IMR-90 (cell line): ENCODE data around the gene TMC7. TPM values are rescaled to one million over a fixed set of nuclear protein-coding genes. Genes with fewer than 3 reads are reported as not detected.

ENCODE experiments used
- ATAC-seq: fragments of 200-7000 bp; cut with Tn5 transposase; 2 replicates; pipeline ENCODE4 v1.9.1; 2020; ENCODE audit warnings: low read depth, mild to moderate bottlenecking, moderate library complexity
- BruUV-seq: library from RNA; stranded (reverse); fragments of 400-500 nt; replicated peaks from 2 replicates; lab custom pipeline; 2021; lab: Mats Ljungman, UMichigan
- CTCF ChIA-PET: fragments of 300-600 bp; formaldehyde crosslinking; extraction: SDS; loops from one replicate; lab custom pipeline; 2021; ENCODE audit warnings: antibody characterized with exemption; lab: Yijun Ruan, JAX
- POLR2A ChIA-PET: fragments of 300-600 bp; sonication (Branson Sonifier 250); formaldehyde crosslinking; loops from one replicate; lab custom pipeline; 2022; ENCODE audit warnings: antibody characterized with exemption; ENCODE audit not compliant: unreplicated experiment; lab: Charles Lee
- DNase-seq: peaks from one replicate; pipeline ENCODE4 v3.0.0; 2013
- H2AFZ ChIP-seq: replicated peaks from 2 replicates; pipeline ENCODE3; 2013; ENCODE audit warnings: low read length, mild to moderate bottlenecking; ENCODE audit not compliant: poor library complexity
- H2AK5ac ChIP-seq: 2 replicates; pipeline ENCODE4 v1.6.1; 2013; ENCODE audit warnings: low read depth, low read length, inconsistent platforms
- H2AK9ac ChIP-seq: replicated peaks from 2 replicates; pipeline ENCODE3; 2013; ENCODE audit warnings: mild to moderate bottlenecking, low read depth, low read length, moderate library complexity; ENCODE audit not compliant: poor library complexity
- H2BK120ac ChIP-seq: 2 replicates; pipeline ENCODE4 v1.6.1; 2013; ENCODE audit warnings: low read depth, low read length, inconsistent platforms
- H2BK15ac ChIP-seq: 3 replicates; pipeline ENCODE4 v1.6.1; 2013; ENCODE audit warnings: low read depth, low read length, inconsistent platforms
- H2BK20ac ChIP-seq: 2 replicates; pipeline ENCODE4 v1.6.1; 2013; ENCODE audit warnings: low read depth, mild to moderate bottlenecking, inconsistent platforms, low read length, moderate library complexity
- H2BK5ac ChIP-seq: 2 replicates; pipeline ENCODE4 v1.6.1; 2013; ENCODE audit warnings: mild to moderate bottlenecking, low read depth, low read length, inconsistent platforms; ENCODE audit not compliant: poor library complexity, severe bottlenecking
- H3K14ac ChIP-seq: replicated peaks from 2 replicates; pipeline ENCODE4 v1.6.1; 2013; ENCODE audit warnings: low read depth, low read length, inconsistent platforms
- H3K18ac ChIP-seq: 2 replicates; pipeline ENCODE4 v1.6.1; 2013; ENCODE audit warnings: low read depth, low read length, control low read depth
- H3K23ac ChIP-seq: 2 replicates; pipeline ENCODE4 v1.6.1; 2013; ENCODE audit warnings: low read depth, low read length, inconsistent platforms
- H3K27ac ChIP-seq: 2 replicates; pipeline ENCODE4 v1.5.1; 2013; ENCODE audit warnings: mild to moderate bottlenecking, control low read depth, low read length; ENCODE audit not compliant: insufficient read depth
- H3K27me3 ChIP-seq: 2 replicates; pipeline ENCODE4 v1.6.1; 2013; ENCODE audit warnings: low read length; ENCODE audit not compliant: control insufficient read depth, insufficient read depth
- H3K36me3 ChIP-seq: 2 replicates; pipeline ENCODE4 v1.6.1; 2013; ENCODE audit warnings: low read length, mixed read lengths; ENCODE audit not compliant: control insufficient read depth, insufficient read depth
- H3K4ac ChIP-seq: 2 replicates; pipeline ENCODE4 v1.6.1; 2013; ENCODE audit warnings: low read depth, low read length, inconsistent platforms
- H3K4me1 ChIP-seq: 2 replicates; pipeline ENCODE4 v1.6.1; 2013; ENCODE audit warnings: low read length, mixed read lengths; ENCODE audit not compliant: control insufficient read depth, insufficient read depth
- H3K4me2 ChIP-seq: 2 replicates; pipeline ENCODE4 v1.6.1; 2013; ENCODE audit warnings: low read depth, mild to moderate bottlenecking, control low read depth, low read length, moderate library complexity
- H3K4me3 ChIP-seq: 2 replicates; pipeline ENCODE4 v1.5.1; 2013; ENCODE audit warnings: low read depth, mild to moderate bottlenecking, control low read depth, low read length, moderate library complexity; ENCODE audit not compliant: insufficient read depth
- H3K56ac ChIP-seq: 2 replicates; pipeline ENCODE4 v1.6.1; 2013; ENCODE audit warnings: low read length, inconsistent platforms; ENCODE audit not compliant: insufficient read depth; ENCODE audit errors: extremely low read depth
- H3K79me1 ChIP-seq, 2 experiments: 2 replicates each; pipeline ENCODE4 v1.6.1; 2013; ENCODE audit warnings: low read length in 2 of 2, inconsistent platforms in 1 of 2, low read depth in 1 of 2
- H3K9ac ChIP-seq: 2 replicates; pipeline ENCODE4 v1.6.1; 2013; ENCODE audit warnings: low read depth, low read length, control low read depth
- H3K9me1 ChIP-seq: 2 replicates; pipeline ENCODE4 v1.6.1; 2013; ENCODE audit warnings: low read length, inconsistent platforms; ENCODE audit not compliant: insufficient read depth
- H3K9me3 ChIP-seq: 2 replicates; pipeline ENCODE4 v1.6.1; 2013; ENCODE audit warnings: low read length; ENCODE audit not compliant: control insufficient read depth, insufficient read depth
- H4K20me1 ChIP-seq: 2 replicates; pipeline ENCODE4 v1.6.1; 2013; ENCODE audit warnings: low read length, inconsistent platforms; ENCODE audit not compliant: insufficient read depth
- H4K5ac ChIP-seq: 2 replicates; pipeline ENCODE4 v1.6.1; 2013; ENCODE audit warnings: mild to moderate bottlenecking, low read depth, low read length, control low read depth
- H4K8ac ChIP-seq, 2 experiments: 2 replicates each; pipeline ENCODE4 v1.6.1; 2013; ENCODE audit warnings: low read depth in 2 of 2, low read length in 2 of 2, control low read depth in 1 of 2, inconsistent platforms in 1 of 2
- H4K91ac ChIP-seq: 2 replicates; pipeline ENCODE4 v1.6.1; 2013; ENCODE audit warnings: low read depth, low read length, inconsistent platforms; ENCODE audit not compliant: insufficient read depth
- BHLHE40 ChIP-seq: fragments of 150-350 bp; IDR thresholded peaks from 2 replicates; pipeline ENCODE4 v1.6.1; 2016; ENCODE audit warnings: mild to moderate bottlenecking, low read depth, low read length
- CEBPB ChIP-seq: IDR thresholded peaks from 2 replicates; pipeline ENCODE4 v1.6.1; 2012; ENCODE audit warnings: low read depth, low read length, improper control_type of control experiment
- CHD1 ChIP-seq: IDR thresholded peaks from 2 replicates; pipeline ENCODE4 v1.6.1; 2012; ENCODE audit warnings: low read depth, low read length, improper control_type of control experiment
- FOS ChIP-seq: fragments of 150-350 bp; IDR thresholded peaks from 2 replicates; pipeline ENCODE4 v1.6.1; 2016; ENCODE audit warnings: low read depth, low read length
- MAFK ChIP-seq: IDR thresholded peaks from 2 replicates; pipeline ENCODE4 v1.6.1; 2012; ENCODE audit warnings: low read depth, low read length, improper control_type of control experiment
- MAZ ChIP-seq: IDR thresholded peaks from 2 replicates; pipeline ENCODE4 v1.6.1; 2012; ENCODE audit warnings: low read depth, mild to moderate bottlenecking, low read length, improper control_type of control experiment, moderate library complexity, borderline replicate concordance
- MXI1 ChIP-seq: IDR thresholded peaks from 2 replicates; pipeline ENCODE4 v1.6.1; 2012; ENCODE audit warnings: low read depth, mild to moderate bottlenecking, low read length, moderate library complexity, borderline replicate concordance
- NFE2L2 ChIP-seq: fragments of 150-350 bp; IDR thresholded peaks from 2 replicates; pipeline ENCODE4 v1.6.1; 2016; ENCODE audit warnings: low read depth, mild to moderate bottlenecking, low read length
- POLR2A ChIP-seq: IDR thresholded peaks from 2 replicates; pipeline ENCODE4 v1.6.1; 2012; ENCODE audit warnings: mild to moderate bottlenecking, low read depth, low read length
- RAD21 ChIP-seq: IDR thresholded peaks from 2 replicates; pipeline ENCODE4 v1.6.1; 2012; ENCODE audit warnings: low read length, improper control_type of control experiment
- RCOR1 ChIP-seq: IDR thresholded peaks from 2 replicates; pipeline ENCODE4 v1.6.1; 2012; ENCODE audit warnings: mild to moderate bottlenecking, low read length, improper control_type of control experiment; ENCODE audit not compliant: insufficient replicate concordance
- RFX5 ChIP-seq: IDR thresholded peaks from 2 replicates; pipeline ENCODE4 v1.8.0; 2012; ENCODE audit warnings: low read depth, mild to moderate bottlenecking, low read length, moderate library complexity
- SMC3 ChIP-seq: fragments of 150-350 bp; IDR thresholded peaks from 2 replicates; pipeline ENCODE4 v1.6.1; 2016; ENCODE audit warnings: low read depth, mild to moderate bottlenecking, antibody characterized with exemption, low read length, moderate library complexity
- WGBS, 2 experiments: methylation state at CpG; one replicate each; pipeline versions ENCODE4 v1.1.5 to v1.1.7; 2013; ENCODE audit warnings: missing lambda C conversion rate in 2 of 2; ENCODE audit not compliant: insufficient read length in 1 of 2; ENCODE audit errors: extremely low coverage in 2 of 2; 5-methylcytosine and 5-hydroxymethylcytosine counted together
- dilution Hi-C: fragments of 300-500 bp; cut with HindIII; formaldehyde crosslinking; loops from one replicate; pipeline ENCODE4 v1.14.3; 2018; ENCODE audit warnings: low sequenced_read_pairs; ENCODE audit not compliant: unreplicated experiment
- in situ Hi-C: fragments of 300-500 bp; cut with MboI; formaldehyde crosslinking; loops from 3 replicates; pipeline ENCODE4 v1.14.3; 2019; ENCODE audit warnings: low sequenced_read_pairs, inconsistent platforms, mixed read lengths
- intact Hi-C: fragments of 100-400 bp; cut with micrococcal nuclease; formaldehyde crosslinking; loops from 2 replicates; pipeline ENCODE4 v1.10.0; 2022
- polyA plus RNA-seq, 3 experiments: library from polyadenylated mRNA; depleted of rRNA; stranded (reverse); fragments of >200 nt; gene quantifications; 2 replicates each; pipeline ENCODE4 v1.2.3, GENCODE V29; 2012; ENCODE audit warnings: low replicate concordance in 1 of 3
- total RNA-seq: library from RNA; depleted of rRNA; stranded (reverse); fragments of >200 nt; gene quantifications from 2 replicates; pipeline ENCODE4 v1.2.3, GENCODE V29; 2012
- TF ChIP-seq, protein P1 (sequence below): fragments of 150-350 bp; IDR thresholded peaks from 2 replicates; pipeline ENCODE4 v1.6.1; 2017; ENCODE audit warnings: mild to moderate bottlenecking, antibody characterized with exemption, low read length, low read depth
- TF ChIP-seq, protein P2 (sequence below): fragments of 150-350 bp; IDR thresholded peaks from 2 replicates; pipeline ENCODE4 v1.6.1; 2016; ENCODE audit warnings: low read depth, mild to moderate bottlenecking, low read length, moderate library complexity, borderline replicate concordance
- TF ChIP-seq, protein P3 (sequence below): conservative IDR thresholded peaks from 2 replicates; pipeline ENCODE4 v1.5.1; 2012; ENCODE audit warnings: mild to moderate bottlenecking, low read depth, low read length, improper control_type of control experiment

Gene TMC7
- total and polyA plus RNA-seq, 2 of the 4 experiments (the other 2 are of a cell fraction) = 0.27 to 0.36 TPM

GRCh38 chr16:18969855-18970240 lies 13.9 kb upstream of the TMC7 start:
- no peaks in the 10 kb centered on the region for H3K36me3 ChIP-seq
- ATAC-seq = no peak

More at GRCh38 chr16:18969855-18970240, 13.9 kb upstream of the TMC7 start:
- Histone ChIP-seq H2BK120ac (no peak overlapping the region), H3K56ac (no peak overlapping the region), H3K4ac (no peak overlapping the region), H4K5ac (no peak overlapping the region), H2AK9ac (no peak overlapping the region), H3K9me1 (no peaks in the 10 kb centered on the region), H2BK5ac (no peak overlapping the region), H3K9me3 (no peaks in the 10 kb centered on the region), H3K27me3 (no peaks in the 10 kb centered on the region), H3K4me2 (no peak overlapping the region), H3K9ac (no peak overlapping the region), H2AK5ac (no peak overlapping the region), H3K27ac (no peak overlapping the region), H3K14ac (no peak overlapping the region), H3K18ac (no peak overlapping the region), H4K20me1 (no peaks in the 10 kb centered on the region), H2AFZ (no peak overlapping the region), H4K91ac (no peak overlapping the region), H3K4me1 (no peaks in the 10 kb centered on the region), H3K4me3 (no peak overlapping the region), H3K23ac (no peak overlapping the region), H3K79me1 (no peaks in the 10 kb centered on the region), H4K8ac (no peak overlapping the region), H2BK15ac (no peak overlapping the region), H2BK20ac (no peak overlapping the region)
- DNase-seq = no peak
- dilution Hi-C loops = no loop called here
- no peak for TF ChIP-seq NFE2L2
- no peak for TF ChIP-seq SMC3
- TF ChIP-seq MXI1 = no peak
- TF ChIP-seq MAFK = no peak
- TF ChIP-seq RCOR1 = no peak
- TF ChIP-seq, protein P1, sequence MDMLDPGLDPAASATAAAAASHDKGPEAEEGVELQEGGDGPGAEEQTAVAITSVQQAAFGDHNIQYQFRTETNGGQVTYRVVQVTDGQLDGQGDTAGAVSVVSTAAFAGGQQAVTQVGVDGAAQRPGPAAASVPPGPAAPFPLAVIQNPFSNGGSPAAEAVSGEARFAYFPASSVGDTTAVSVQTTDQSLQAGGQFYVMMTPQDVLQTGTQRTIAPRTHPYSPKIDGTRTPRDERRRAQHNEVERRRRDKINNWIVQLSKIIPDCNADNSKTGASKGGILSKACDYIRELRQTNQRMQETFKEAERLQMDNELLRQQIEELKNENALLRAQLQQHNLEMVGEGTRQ = no peak
- no peak for TF ChIP-seq CEBPB
- TF ChIP-seq CHD1 = no peak
- TF ChIP-seq BHLHE40 = no peak
- TF ChIP-seq RAD21 = no peak
- TF ChIP-seq POLR2A = no peak
- TF ChIP-seq, protein P2, sequence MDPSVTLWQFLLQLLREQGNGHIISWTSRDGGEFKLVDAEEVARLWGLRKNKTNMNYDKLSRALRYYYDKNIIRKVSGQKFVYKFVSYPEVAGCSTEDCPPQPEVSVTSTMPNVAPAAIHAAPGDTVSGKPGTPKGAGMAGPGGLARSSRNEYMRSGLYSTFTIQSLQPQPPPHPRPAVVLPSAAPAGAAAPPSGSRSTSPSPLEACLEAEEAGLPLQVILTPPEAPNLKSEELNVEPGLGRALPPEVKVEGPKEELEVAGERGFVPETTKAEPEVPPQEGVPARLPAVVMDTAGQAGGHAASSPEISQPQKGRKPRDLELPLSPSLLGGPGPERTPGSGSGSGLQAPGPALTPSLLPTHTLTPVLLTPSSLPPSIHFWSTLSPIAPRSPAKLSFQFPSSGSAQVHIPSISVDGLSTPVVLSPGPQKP = no peak
- no peak for TF ChIP-seq MAZ
- TF ChIP-seq RFX5 = no peak
- TF ChIP-seq, protein P3, sequence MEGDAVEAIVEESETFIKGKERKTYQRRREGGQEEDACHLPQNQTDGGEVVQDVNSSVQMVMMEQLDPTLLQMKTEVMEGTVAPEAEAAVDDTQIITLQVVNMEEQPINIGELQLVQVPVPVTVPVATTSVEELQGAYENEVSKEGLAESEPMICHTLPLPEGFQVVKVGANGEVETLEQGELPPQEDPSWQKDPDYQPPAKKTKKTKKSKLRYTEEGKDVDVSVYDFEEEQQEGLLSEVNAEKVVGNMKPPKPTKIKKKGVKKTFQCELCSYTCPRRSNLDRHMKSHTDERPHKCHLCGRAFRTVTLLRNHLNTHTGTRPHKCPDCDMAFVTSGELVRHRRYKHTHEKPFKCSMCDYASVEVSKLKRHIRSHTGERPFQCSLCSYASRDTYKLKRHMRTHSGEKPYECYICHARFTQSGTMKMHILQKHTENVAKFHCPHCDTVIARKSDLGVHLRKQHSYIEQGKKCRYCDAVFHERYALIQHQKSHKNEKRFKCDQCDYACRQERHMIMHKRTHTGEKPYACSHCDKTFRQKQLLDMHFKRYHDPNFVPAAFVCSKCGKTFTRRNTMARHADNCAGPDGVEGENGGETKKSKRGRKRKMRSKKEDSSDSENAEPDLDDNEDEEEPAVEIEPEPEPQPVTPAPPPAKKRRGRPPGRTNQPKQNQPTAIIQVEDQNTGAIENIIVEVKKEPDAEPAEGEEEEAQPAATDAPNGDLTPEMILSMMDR = no peak
- no peak for TF ChIP-seq FOS
- intact Hi-C loops = loop anchor here (1.0 kb wide), 1 partner anchor 169 kb away; the partner anchor contains the start of gene ARL6IP1
- in situ Hi-C loops = no loop called here
- ChIA-PET CTCF (interaction anchor here (0.8 to 1.0 kb wide), 2 partner anchors 25 to 201 kb away, joined by 3 read pairs; no protein-coding TSS in a partner anchor), POLR2A (interaction anchor here (0.6 kb wide), 1 partner anchor 168 kb away, joined by 8 read pairs; no protein-coding TSS in a partner anchor)
- WGBS, 2 experiments = no CpG with 5 or more reads among the region's 4 CpGs
- no TSS peak for BruUV-seq
